GM19438 (cell line): ENCODE measurements around the gene FAM43A.

Source experiments
- ATAC-seq: cut with Tn5 transposase; IDR thresholded peaks from one replicate; pipeline ENCODE4 v1.9.1; 2021; ENCODE audit warnings: low read depth; ENCODE audit not compliant: unreplicated experiment

Gene FAM43A

DNA sequence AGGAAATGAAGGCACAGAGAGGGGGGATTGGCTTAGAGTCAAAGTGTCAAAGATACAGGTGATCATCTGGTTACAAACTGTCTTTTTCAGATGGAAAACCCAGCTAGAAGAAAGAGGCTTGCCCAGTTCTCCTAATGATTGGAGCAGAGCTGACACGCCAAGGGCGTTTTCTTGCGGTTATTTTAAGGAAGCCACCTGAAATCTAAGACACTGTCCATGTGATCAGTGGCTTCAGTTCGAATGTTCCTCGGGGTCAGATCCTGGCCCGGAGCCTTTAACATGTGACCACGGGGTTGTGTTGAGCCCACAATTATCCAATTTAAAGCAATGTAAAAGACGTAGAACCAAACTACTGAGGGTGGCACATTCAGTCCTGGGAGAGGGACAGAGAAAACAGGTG is 19.5 kb downstream of the FAM43A start:
- no peak for ATAC-seq

DNA sequence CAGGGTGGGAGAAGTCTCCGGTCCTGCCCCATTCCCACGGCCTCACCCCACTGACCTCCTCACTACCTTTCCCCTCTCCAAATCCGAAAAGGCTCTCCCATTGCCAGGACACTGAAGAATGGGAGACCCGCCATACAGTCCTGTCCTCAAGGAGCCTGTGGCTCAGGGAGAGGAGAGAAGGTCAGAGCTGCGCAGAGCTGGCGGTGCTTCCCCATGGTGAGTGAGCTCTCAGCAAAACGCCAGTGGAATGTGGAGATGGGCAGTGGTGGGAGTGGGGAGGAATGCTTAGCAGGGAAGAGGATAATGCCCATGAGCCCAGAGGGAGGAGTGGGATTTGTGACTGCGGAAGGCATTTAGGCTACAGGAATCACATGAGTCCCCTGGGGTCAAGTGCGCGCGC is 20.1 kb downstream of the FAM43A start:
- no peak for ATAC-seq

DNA sequence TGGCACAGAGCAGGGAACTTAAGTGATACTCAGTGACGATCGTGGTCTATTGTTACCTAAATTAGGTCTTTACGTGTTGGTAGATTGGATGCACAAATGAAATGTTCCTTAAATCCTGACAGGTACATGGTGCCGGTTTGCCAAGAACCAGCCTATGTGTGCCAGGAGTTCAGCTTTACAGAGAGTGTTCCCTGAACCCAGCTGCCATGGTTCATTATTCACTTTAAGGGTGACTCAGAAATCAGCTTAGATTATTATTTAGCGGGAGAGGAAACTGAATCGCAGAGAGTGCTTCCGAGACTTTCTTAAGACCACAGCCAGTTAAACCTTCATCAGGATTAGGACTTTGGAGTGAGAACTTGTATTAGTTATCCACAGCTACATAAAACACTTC is 21.5 kb downstream of the FAM43A start:
- no peak for ATAC-seq

DNA sequence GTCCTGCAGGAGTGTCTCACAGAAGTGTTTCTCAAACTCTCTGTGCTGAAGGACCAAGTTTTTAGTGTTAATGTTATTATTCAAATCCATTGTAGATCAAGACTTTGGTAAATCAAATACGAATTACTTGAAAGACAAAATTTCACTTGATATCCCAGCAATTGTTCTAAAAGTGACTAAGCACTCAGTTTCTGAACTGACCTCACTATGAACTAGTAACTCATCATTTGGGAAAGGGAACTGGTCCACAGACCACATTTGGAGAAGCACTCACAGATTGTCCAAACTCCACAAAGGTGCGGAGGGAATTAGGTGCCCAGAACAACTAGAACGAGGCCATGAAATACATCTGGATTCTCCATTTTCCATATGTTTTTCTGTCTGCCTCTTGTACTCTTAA is 25.6 kb downstream of the FAM43A start:
- no peak for ATAC-seq

DNA sequence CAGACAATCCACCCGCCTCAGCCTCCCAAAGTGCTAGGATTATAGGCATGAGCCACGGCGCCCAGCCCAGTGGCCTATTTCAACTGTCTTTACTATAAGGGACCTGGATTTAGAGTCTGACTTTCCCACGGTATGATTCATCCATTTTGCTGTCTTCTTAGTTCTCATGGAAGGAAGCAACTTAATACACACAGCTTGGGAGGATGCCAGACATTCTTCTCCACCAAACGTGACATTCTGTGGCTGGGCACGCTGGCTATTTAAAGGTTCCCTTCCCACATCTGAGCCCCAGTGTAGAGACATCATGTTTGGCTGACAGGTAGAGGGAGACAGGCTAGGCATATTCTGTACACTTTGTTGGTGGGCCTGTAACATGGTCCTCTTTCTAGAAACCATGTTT is 26.2 kb downstream of the FAM43A start:
- no peak for ATAC-seq

DNA sequence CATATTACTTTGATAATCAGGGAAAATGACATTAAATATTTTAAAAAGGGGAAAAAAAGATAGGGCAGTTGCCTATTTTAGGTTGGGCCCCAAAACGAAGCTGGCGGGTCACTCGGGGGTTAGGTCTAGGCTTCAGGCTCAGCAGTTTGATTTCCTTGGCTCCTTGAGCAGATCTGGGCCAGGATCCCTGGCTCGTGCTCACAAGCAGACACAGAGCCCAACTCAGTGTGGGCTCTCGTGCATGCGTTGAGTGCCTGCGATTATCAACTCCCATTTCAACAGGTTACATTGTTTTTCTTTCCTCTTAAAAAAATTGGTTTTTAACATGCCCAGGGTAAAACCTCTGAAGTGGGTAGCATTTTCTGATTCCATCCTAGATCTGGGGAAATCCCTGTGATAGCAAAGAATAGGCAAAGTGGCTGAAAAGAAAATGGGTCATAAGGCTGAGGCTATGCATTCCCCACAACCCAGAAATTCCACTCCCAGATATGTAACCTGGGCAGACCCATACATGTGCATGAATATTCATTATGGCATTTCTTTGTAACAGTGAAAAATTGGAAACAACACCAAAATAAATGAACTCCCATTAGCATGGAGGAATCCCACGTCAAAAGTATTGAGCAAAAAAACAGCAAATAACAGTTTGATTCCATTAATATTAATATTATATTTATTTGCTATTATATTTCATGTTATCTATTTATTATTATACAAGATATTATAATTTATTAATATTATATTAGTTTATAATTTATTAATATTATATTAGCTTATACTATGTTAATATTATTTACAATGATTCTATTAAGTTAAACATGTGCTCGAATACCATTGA is 27.8 kb downstream of the FAM43A start:
- ATAC-seq = no peak

DNA sequence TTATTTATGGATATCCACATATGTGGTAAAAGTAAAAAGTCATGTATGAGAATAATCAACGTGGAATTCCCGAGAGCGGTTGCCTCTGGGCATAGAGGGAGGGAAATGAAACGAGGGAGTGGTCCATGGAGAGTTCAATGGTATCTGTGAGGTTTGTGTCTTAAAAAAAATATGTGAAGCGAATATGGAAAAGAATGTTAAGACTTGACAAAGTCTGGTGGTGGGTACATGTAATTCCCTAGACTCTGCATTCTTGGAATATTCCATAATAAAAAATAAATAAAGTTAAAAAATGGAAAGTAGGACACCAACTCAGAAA is 28.4 kb downstream of the FAM43A start:
- ATAC-seq = no peak

DNA sequence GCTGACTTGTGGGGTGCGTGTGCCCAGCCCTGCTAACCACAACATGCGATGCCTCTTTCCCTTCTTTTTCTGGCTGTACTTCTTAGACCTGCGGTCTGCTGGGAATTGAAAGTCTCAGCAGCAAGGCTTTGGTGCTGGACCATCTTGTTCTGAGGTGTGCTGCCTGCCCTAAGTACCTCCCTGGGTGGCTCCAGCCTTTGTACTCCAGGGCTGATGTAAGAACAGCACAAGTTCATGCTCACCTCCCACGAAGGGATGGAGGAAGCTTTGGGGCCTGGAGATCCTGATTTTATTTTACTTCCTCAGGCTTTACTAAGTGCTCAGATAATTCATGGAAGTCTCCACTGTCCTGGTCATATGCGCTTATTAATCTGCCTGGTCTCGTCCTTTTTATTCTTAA is 28.9 kb downstream of the FAM43A start:
- ATAC-seq = no peak

DNA sequence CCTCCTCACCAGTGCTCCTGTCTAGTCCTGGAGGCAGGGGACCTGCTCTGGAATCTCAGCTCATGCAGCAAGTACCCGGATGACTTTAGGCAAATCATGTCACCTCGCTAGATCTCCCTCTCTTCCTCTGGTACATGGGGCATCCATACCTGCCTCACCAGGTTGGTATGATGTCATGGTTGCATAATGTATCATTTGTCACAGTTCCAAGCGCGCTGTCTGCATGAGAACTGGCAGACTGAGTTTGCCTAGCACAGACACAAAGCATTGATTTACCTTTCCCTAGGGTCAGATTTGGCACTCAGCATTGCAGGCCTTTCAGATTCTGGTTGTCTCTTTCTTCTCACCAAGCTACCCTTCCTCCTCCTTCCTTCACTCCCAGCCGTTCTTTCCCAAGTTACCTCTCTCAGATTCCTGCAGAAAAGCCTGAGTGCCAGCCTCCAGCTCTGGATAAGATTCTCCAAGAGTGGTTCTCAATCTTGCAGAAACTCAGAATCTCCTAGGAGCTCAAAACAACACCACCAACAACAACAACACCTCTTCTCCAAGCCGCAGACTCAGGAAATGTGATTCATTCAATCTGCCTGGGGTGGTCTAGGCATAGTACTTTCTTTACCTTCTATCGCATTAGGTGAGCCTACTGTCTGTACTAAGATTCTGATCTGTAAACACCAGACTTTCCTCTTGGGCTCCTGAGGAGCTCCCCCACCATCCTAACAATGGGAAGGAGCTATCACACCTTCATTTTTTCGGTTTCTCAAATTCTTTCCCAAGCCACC is 29.5 kb downstream of the FAM43A start:
- no peak for ATAC-seq

DNA sequence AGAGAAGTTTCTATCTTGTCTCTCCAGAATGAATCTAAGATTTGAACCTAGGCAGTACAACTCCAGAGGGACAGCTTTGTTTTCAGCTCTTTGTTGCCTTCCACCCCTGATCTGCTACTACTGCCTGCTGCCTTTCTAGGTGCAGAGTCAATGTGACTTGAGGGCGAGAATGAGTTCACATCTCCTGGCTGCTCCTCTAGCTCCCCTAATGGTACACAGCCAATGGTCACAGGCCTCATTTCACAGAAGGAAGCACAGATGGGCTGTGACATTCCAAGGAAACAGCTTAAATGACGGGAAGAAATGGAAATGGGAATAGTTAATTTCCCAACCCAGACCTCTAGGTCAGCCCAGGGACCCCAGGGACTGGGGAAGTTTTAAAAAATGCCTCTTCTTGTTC is 32.4 kb downstream of the FAM43A start:
- ATAC-seq = no peak

DNA sequence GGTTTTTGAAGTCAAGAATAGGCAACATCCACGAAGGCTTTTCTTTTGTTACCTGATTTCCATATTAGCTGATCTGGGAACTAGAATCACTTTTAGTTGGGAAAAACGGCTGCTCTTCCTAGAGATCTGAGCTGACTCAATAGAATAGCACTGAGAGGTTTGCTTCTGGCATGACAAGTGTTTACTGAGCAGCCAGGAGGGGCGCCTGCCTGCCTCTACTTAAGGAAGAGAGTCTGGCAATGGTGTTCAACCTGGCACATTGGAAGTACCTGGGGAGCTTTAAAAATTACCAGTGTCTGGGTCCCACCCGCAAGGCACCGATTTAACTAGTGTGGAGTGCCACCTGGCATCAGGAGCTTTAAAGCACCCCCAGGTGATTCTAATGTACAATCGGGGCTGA is 34.4 kb downstream of the FAM43A start:
- ATAC-seq = no peak

DNA sequence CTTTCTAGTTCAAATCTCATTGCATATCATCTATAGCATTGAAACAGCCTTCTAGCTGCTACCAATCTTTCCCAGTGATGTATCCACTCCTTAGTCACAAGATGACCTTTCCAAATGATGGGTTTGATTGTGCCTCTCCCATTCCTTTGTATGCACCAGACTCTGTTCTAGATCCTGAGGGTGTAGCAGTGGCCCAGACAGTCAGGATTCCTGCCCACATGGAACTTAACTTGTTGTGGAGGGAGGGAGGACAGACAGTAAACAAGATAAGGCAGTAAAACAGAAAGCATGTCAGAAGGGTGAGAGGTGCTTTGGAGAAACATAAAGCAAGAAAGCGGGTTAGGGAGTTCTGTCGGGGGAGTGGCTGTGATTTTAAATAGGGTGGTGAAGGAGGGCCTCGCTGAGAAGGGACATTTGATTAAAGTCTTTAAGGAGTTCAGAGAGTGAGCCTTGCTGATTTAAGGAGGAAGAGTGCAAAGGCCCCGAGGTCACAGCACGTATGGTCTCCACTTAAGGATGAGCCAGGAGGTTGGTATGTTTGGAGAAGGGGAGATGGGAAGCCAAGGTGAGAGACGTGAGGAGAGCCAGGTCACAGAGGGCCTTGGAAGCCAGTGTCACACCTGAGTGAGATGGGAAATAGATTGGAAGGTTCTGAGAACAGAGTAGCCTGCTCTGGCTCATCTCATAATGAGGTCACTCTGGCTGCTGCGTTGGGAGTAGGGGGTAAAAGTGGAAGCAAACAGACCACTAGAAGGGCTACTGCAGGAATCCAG is 38.3 kb downstream of the FAM43A start:
- no peak for ATAC-seq

DNA sequence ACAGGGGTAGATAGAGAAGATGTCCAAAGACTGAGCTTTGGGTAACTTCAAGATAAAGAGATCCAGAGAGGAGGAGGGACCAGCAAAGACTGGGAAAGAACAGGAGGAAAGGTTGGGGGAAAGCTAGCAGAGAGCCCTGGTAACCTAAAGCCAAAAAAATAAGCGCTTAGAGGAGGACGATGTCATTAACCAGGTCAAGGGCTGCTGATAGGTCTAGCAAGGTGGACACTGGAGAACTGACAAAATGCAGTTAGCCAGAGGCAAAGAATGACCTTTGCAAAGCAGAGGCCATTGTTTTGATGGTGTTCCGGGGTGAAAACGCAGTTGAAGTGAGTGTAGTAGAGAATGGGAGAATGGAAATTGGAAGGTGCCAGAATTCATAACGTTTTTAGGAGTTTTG is 39.7 kb downstream of the FAM43A start:
- ATAC-seq = no peak

DNA sequence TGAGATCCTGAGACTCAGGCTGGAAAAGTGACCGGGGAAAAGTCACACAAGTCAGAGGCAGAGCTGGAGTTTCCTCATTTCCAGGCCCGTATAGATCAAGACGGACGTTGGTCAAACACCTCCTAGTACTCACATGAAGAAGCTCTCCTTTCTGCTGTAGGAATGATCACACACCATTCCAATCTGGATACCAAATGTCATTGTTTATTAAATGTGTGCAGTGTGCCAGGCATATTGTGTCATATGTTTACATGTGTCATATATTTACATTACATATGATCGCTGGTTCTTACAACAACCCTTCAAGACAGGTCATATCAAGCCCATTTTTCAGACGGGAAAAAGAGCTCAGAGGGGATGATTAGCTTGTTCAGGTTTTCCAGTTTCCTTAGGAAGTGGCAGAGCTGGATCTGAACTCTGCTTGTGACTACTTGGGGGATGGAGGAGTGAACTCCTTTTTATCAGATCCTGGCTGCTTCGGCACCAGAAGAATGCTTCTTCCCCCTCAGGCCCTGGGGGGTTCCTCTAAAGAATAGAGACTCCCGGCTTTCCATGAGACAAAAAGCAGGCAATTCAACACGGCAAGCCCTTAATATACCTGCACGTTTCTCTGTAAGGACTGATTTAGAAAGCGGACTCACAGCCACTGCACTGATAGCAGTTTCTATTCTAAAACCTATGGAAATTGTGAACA is 41.9 kb downstream of the FAM43A start:
- no peak for ATAC-seq

DNA sequence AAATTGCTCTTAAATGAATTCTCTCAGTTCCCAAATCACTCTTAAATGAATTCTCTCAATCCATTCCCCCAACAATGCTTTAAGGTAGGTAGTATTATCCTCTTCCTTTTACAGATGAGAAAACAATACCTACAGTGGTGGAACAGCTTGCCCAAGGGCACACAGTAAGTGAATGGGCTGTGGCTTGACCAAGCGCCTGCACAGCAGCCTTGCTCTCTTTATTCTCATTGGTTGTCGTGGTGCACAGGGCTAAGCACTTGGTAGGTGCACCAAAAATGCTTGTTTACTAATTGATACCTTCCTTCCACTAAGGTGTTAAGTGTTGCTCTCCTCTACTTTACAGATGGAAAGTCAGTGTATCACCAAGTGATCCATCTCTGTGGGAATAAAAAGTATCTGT is 43.3 kb downstream of the FAM43A start:
- ATAC-seq = no peak

DNA sequence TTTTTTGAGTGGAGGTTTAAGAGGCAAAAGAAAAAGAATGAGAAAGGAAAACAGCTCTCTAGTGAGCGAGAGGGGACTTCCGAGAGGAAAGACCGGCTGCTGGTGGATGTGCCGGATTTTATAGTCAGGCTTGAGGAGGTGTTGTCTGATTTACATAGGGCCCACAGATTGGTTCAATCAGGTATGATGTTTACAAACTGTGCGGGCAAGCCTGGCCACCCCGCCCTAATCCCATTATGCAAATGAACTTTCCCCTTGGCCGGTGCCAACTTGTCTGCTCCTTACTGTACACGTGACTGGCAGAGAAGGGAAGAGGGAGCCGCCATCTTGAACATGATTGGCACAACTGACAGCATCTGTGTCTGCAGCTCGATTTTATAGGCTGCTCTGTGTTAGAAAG is 44.7 kb downstream of the FAM43A start:
- no peak for ATAC-seq

DNA sequence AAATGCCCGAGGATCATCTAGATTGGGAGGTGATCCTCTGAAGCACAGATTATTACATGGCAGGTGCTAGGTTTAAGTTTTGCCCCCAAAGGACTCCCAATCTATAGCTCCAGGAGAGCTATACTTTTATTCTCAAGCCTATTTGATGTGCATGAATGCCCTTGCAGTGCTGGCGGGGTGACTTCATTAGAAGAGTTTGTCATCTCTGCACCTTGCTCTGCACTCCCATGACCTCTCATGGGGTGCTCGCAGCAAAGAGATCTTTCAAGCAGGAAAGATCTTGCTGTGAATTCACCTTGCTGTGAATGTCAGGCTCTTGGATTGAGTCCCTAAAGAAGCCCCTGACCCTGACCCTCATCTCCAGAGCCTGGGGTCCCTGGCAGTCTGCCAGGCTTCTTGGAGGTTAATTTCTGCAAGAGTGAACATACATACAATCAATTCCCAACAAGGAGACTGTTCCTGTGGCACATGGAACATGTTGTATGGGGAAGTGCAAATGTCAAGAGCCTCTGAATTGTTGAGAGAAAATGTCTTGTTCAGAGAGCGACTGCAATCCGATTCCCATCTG is 45.9 kb downstream of the FAM43A start:
- ATAC-seq = no peak

DNA sequence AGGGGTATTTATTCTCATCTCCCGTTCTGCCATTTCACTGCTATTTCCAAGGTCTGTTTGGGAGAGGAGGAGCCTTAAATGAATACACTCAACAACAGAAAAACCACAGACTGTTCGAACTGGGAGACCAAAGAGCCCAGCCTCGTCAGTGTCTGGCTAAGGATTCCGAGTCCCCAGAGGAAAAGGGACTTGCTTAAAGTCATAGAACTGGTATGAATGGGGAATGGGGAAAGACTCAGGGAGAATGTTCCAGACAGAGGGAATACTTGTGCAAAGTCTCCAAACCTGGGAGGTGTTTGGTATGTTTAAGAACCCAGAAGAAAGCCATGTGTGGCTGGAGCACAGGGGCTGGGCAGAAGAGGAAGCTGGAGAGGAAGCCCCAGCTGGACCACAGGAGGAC is 46.9 kb downstream of the FAM43A start:
- no peak for ATAC-seq

DNA sequence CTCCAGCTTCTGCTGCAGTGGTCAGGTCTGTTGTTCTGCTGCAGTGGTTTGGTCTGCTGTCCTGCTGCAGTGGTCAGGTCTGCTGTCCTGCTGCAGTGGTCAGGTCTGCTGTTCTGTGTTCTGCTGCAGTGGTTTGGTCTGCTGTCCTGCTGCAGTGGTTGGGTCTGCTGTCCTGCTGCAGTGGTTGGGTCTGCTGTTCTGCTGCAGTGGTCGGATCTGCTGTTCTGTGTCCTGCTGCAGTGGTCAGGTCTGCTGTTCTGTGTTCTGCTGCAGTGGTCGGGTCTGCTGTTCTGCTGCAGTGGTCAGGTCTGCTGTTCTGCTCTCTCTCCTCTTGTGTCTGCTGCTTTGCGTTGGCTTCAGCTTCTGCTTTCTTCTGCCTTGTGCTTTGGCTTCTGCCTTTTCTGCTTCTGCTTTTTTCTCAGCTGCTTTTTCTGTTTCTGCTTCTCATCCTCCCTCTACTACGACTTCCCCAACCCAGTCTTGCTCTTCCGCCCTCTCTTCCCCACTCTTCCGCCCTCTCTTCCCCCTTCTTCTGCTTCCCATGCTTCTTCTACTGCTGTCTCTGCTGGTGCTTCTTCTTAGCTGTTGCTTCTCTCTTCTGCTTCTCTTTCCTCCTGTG is 50.7 kb downstream of the FAM43A start:
- no peak for ATAC-seq

DNA sequence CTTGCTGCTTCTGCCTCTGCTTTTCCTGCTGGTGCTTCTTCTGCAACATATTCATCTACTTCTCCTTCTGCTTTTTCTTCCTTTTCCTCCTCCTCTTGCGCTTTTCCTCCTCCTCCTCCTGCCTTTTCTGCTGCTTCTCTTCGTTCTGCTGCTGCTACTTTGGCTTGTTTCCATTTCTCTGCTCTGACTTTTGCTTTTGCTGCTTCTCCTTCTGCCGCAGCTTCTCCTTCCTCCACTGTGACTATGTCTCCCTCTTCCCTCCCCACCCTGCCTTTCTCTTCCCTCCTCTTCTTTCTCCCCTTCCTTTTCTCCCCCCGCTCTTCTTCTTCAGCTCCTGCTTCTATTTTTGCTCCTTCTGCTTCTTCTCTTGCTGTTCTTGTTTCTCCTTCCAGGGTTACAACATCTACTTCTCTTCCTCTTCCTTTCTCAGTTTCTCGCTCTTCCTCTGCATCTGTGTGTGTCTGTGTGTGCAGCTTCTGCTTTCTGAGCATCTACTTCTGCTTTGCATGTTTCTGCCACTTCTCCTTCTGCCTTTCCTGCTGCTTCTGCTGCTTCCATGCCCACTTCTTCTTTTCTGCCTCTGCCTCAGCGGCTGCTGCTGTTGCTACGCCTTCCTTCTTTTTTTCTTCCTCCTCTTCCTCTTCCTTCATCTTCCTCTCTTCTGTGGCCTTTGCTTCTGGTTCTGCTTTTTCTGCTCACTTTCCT is 51.4 kb downstream of the FAM43A start:
- ATAC-seq = no peak
